SH-SY5Y (cell line): ENCODE results near the gene NCAM1.

ENCODE experiments used
- GATA2 ChIP-seq: IDR thresholded peaks from 2 replicates; pipeline ENCODE4 v1.6.1; 2011; ENCODE audit warnings: mild to moderate bottlenecking, low read depth, low read length
- GATA3 ChIP-seq: IDR thresholded peaks from 2 replicates; pipeline ENCODE4 v1.6.1; 2011; ENCODE audit warnings: low read depth, mild to moderate bottlenecking, low read length, moderate library complexity

NCAM1 gene

DNA sequence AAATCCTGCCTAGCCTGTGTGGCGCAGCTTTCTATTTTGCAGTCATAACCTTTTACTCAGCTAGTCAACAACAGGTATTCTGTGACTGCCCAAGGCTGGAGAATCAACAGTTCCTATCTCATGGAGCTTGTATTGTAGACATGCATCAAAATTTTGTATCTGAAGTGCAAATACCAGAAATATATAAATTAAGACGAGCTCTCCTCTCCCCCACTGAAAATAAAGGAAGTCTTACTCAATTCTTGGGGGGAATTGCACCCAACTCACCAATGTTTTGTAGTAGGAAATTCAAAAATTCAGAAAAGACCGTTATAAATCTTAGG is 153.4 kb downstream of the NCAM1 start:
- no peak for TF ChIP-seq GATA3
- no peak for TF ChIP-seq GATA2

DNA sequence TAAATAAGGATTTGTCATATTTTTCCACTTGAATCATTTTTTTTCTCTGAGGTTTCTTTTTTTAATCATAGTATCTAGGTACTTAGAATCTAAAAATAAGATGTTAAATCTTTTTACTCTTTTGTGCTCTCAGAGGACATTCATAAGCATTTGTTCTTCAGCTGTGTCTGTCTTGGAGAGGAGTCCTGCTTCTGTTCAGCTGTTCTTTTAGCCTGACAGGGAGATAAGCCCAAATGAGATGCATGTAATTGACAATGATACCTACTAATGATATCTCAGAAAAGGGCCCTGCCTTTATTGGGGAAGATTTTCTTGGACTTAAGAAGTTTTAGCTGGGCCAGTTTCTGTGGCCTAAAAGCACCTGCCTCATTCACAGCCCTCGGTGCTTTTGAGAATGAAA is 156.9 kb downstream of the NCAM1 start:
- TF ChIP-seq GATA3: no peak
- TF ChIP-seq GATA2: no peak

DNA sequence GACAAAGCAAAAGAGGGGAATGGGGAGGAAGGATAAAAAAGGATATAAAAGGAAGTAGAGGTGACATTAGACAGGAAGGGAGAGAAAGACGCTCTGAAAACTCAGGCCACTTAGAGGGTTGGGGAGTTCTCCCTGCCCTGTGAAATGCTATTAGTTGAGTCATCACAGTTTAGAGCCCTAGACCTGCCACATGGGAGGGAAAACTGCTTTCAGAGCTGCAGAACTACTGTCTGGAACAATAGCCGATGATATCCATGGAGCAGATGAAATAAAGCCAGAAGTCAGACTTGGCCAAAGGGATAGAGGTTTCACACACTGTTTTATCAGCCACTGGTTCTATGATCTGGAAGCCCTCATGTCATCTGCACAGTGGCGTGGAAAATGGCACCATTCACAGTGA is 157.9 kb downstream of the NCAM1 start:
- TF ChIP-seq GATA3: no peak
- TF ChIP-seq GATA2: no peak

DNA sequence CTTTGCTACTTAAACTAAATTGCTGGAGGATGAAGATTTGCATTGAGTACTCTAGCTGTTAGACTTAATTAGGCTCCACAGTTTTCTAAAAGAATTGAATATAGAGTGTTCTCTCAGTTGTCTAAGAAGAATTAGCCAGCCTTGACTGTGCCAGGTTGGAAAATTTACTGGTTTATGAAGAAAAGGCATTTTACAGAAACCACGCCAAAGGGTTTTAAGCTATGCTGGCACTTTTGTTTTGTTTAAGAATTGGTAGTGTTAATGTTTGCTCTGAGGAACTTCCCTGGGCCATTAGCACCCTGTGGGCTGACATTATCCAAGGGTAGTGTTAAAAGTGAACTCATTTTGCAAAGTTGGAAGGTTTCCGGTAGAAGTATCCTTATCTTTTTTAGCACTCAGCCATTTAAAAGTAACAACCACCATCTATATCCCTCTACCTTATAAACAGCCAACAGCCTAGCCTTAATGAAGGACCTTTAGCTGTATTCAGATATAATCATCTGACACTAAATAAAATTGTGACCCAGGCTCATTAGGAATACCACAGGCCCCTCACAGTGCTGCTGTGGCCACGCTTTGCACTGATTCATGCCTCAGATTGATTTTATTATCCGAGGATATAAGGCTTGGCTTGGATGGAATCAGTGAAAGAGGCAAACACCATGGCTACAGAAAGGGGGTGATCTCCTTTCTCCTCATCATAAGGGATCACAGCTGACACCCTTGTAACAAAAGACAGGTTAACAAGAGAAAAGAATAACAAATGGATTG is 158.9 kb downstream of the NCAM1 start:
- no peak for TF ChIP-seq GATA3
- TF ChIP-seq GATA2: no peak

DNA sequence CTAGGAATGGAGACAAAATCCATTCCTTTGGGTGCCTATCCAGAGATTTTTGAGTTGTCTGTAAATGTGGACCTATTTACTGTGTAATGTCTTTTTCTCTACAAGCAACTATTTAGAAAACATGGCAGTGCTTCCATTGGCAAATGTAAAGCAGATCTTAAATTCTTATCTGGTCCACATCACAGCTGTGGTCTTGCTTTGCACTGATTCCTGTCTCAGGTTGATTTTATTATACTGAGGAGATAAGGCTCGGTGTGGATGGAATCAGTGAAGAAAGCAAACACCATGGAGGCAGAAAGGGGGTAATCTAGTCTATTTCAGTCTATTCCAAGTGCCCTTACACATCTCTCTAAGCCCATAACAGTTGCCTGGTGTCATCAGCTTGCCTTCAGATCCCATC is 160.5 kb downstream of the NCAM1 start:
- TF ChIP-seq GATA3 (peak; percentile 56; the same call in 1 of the 2 replicates), GATA2 (peak; percentile 54; the same call in 1 of the 2 replicates)

DNA sequence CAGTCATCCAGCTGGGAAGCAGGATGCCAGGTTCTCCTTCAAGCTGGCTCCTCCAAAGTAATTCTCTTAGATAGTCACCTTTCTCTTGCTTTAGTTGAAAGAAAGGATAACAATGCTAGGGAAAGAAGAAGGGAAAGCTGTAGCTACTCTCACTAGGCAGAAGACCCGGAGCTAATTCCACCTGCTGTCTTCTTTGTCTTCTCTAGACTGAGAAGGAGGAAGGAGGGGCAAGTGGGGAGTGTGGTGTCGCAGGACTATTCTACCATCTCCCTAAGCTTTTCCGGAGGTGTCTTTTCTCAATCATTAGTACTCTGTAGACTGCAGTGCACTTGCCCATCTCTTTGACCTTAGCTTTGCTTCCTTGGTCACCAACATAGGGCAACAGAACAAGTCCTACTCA is 162.8 kb downstream of the NCAM1 start:
- TF ChIP-seq GATA2: no peak
- TF ChIP-seq GATA3: no peak

DNA sequence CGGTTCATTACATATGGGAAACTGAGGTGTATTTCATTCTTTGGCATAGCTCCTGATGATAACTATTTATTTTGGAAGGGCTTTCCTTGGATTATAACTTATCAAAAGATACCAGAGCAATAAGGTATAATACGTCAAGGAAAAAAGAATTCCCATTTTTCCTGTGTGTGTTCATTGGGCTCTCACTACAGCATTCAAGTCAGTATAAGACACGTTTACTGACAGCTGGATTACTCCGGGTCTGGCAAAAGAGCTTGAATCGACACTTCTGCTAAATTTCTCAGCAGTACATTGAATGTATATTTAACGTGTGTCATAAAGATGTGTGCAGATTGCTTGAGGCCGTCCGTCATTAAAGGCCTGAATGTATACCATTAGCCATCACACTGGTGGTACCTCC is 163.4 kb downstream of the NCAM1 start:
- TF ChIP-seq GATA2: no peak
- no peak for TF ChIP-seq GATA3

DNA sequence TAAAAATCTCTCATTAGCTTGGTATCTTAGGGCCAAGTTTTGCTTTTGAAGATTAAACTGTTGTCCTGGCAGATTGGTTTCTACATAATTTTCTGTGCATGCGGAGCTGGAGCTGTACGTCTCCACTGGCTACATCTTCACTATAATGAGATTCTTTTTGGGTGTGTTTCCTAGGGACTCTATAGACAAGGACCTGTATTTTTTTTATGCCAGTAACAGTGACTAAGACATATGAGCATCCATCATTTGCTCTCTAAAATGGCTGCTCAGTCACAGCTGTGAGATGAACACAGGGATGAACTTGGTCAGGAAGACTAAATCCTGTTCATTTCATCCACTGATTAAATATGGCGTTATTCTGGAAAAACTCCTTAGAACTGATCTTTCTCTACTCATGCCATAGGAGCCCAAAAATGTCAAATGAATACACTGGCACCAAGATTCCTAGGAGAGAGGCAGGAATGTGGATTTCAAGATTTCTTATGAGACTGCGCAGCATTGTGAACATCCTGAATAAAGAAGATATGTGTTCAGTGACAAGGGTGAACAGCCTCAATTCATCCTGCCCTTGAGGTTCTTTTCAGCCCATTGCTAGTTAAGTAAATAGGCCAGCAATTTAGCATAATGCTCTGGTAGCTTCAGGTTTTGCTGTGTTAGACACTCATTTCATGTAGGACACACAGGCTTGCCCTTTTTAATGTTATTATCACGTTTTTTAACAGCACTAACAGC is 168.2 kb downstream of the NCAM1 start:
- TF ChIP-seq GATA2 (no peak), GATA3 (no peak)

DNA sequence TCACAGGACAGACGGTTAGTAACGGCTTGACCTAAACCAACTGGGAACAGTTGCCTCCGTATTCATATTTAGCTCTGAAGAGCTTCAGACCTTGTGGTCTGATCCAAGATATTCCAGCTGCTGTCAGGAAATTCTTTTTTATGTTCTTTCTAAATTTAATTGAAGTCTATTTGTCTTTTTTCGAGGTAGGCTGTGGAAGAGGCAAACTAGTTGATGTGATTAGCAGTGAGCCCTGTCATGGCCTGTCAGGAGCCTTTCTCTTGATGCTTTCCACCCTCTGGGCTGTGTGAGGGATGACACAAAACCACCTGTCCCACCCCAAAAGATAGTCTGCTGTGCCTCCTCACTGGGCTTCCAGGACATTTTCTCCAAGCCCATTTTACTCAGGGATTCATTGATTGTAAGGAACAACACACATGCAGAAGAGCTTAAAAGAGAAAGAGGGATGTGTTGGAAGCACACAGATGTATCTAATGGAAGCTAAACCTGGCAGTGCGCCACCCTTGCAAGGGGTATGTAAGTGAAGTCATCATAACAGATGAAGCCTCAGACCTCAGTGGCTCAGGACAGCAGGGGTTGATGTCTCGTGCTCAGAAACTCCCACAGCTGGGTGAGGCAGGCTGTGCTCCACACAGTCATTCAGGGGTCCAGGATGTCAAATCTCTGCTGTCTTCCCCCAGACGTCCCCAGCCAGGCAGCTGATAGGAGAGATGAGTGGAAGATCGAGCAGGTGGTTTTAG is 170.0 kb downstream of the NCAM1 start:
- TF ChIP-seq GATA2 (no peak), GATA3 (no peak)

DNA sequence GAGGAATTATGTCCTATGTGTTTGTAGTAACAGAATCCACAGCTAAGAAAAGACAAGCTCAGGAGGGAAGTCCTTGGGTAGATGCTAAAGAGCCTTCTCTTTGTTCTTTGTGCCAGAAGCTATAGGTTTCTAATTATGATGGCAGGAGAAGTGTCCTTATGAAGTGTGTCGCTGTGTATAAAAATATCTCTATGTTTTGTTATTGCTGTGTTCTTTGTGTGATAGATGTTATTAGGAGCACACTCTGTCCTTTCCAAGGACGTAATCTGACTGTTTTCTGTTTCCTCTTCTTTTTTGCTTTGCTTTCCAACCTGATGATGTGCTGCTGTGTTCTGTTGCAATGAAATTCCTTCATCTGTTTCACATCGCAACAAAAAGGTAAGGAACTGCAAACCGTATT is 171.9 kb downstream of the NCAM1 start:
- no peak for TF ChIP-seq GATA2
- TF ChIP-seq GATA3: no peak

DNA sequence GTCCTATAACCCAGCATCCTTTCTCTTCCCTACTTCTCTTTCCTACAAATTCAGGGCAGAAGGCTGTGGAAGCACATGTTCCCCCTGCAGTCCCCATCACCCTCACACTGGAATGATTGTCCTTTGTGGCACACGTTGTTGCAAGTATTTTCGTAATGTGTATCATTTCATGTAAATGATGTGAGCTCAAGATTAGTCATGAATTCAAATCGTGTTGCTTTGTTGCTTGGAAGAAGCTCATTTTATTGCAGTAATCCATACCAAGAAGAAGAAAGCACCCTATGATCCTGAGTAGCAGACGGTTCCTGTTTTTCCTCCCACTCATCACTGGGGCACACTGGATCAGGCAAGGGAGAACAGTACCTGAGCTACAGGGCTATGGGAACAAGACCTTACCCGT is 173.4 kb downstream of the NCAM1 start:
- TF ChIP-seq GATA2: no peak
- TF ChIP-seq GATA3: no peak

DNA sequence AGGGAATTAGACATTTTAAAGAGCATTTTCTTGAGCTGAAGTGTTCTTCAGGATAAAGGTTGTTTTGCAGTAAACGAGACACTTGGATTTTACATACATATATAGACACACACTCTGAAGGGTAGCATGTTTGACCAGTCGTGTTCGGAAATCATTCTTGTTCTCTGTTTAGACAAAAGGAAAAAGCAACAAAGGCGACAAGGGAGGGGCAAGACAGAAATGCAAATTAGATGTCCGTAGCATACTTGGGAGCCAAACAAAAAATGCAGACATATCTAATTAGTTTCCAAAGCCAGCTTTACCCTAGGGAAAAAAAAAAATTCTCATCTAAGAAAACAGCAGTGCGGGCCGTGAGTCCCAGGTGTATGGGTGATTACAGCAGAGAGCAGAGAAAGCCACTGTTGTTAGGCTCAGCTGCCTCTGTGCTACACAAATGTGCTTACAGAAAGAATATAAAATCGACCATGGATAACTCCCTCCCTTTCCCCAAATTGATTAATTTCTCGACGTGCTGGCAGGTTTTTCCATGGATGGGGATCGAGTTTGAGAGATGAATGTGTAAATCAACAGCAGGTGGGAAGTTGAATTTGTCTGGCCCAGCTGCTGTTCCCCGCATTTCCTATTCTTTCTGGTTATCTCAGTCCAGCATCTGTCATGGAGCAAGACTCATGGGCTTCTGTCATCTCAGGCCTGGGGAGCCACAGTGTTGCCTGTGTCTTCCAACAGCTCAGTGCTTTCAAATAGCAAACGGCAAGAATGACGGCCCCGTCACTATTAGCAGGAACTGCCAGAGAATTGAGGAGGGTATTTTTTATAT is 176.7 kb downstream of the NCAM1 start:
- peak; percentile 96 for TF ChIP-seq GATA3
- TF ChIP-seq GATA2: peak; percentile 99

DNA sequence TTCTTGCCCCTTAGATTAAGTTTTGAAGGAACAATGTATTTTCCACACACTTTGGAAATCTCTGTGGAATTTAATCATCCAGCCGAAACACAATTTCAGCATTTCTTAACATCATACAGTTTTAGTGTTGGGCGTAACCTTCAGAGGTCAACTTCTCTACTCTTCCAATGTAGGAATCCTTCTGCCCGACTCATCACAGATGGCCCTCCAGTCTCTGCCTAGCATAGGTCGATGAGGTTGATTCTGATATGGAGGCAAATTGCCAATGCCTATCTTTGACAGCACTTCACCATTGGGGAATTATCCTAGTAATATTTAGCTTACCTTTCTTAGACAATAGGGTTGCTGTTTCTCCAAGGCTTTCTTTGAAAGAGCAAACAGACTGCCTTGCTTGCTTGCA is 177.5 kb downstream of the NCAM1 start:
- TF ChIP-seq GATA3 (no peak), GATA2 (peak; percentile 29)

DNA sequence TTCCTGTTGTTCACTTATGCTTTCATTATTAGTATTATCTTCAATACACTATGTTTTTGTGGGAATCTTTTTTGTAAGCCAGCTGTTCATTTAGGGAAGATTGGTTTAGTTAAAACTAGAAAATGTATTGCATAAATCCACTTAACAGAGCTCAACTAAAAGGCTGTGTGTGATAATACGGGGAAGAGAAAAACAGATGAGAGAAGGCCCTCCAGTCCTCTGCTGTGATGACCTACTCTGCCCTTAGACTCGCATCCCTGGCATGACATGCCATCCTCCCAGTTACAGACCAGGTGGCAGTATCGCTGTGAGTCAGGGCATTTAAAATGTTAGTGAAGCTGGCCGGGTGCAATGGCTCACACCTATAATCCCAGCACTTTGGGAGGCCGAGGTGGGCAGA is 179.8 kb downstream of the NCAM1 start:
- TF ChIP-seq GATA2 (0 out of 2 replicates have a peak, but pooled peaks have one; percentile 18), GATA3 (no peak)

DNA sequence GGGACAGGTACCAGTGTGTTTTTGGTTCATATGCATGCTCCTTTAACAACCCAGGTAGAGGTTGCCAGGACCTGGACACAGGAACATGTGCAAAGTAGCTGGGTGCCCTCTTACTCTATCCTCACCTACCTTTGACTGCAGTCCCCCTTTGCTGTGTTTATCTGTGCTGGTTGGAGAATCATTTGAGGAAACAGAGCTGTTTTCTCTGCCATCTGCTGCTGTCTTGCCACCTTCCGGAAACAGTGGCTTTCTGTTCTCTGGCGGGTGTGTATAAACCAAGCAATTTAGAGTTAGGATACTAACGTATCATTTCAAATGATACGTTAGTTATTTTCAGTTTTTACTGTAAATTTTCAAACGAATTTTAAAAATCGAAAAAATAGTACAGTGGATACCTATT is 181.3 kb downstream of the NCAM1 start:
- TF ChIP-seq GATA2 (no peak), GATA3 (no peak)
